ENCODE measurements around the gene COL21A1.
"Not testable (repeated sequence)": the region's sequence is repeated elsewhere in the genome, so short reads cannot be mapped to it uniquely, and the experiment has no call there.

The COL21A1 gene

DNA sequence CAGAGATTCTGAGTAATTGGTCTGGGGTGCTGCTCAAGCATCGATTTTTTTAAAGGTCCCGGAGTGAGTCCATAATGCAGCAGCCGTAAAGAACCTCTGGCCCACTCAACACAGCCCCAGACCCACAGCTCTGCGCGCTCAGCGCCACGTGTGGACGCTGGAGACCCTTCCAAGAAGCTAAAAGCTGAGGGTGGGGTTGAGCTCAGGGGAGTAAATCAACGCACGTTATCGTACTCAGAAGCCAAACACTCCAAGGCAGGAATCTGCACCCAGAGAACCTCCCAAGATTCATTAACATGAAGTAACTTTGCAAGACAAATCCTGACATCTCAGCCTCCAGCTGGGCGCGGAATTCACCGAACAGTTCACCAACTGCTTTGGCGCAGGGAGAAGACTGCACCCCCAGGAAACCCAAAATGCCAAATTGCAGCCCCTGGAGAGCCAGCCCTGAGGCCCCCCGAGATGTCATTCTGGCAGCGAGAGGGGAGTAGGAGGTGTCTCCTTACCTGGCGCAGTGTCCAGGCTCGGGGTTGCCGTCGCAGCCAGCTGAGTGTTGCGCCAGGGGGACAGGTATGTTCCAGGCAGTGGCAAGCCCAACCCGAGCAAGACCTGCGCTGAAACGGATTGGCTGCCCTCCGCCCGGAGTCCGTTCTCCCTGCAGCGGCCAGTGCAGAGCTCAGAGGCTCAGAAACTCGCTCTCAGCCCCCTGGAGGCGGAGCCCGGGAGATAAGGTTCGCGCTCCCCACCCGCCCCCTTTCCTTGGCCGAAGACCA, at the start of gene COL21A1:
TSS of gene COL21A1 (minus strand) at position 700 of the 773 bp plus-strand sequence. CDS start 64,962 bp downstream, outside the sequence.
- DNase-seq, result no peak

DNA sequence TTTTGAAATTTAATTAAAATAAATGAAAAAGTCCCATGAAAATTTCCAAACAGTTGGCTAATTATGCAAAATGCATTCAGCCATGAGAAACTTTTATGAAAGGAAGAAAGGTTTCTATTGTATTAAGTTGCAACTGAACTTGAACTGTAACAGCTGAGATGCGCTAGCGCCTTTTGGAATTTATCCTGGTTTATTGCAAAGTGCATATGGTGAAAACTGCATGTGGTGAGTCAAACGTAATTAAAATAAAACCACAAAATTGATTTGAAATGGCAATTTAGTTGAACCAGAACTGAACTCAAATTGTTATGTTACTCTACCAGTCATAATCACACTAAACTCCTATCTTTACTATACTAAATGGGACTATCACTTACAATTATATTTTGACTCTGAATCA, 46.4 kb upstream of the COL21A1 start:
- no peak for DNase-seq

DNA sequence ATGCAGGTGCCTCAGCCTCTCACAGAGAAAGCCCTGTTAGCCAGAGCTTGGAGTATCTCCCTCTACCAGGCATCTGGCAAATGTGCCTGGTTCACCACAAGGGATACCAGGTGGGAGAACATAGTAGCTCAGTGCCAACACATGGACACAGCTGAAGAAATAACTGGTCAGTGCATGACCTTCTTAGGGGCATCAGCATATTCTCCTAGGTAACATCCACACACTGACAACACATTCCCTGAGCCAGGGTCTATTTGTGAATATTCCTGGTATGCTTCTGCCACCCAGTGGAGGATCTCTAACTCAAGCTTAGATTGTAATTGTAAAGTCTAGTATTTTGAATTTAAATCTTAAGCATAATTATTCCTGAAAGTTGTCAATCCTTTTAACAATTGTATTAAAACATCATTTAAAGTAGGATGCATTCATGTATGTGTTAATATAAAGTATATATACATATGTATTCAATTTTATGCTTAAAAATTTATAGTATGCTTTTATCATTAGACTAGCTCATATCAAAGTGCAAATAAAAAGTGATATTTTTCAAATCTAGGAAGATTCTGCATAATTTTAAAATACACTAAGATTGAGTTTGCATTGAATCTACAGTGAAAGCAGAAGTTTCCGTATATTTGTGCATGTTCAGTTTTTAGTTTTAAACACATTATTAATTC, 45.3 kb upstream of the COL21A1 start:
- peak; percentile 41 for DNase-seq

DNA sequence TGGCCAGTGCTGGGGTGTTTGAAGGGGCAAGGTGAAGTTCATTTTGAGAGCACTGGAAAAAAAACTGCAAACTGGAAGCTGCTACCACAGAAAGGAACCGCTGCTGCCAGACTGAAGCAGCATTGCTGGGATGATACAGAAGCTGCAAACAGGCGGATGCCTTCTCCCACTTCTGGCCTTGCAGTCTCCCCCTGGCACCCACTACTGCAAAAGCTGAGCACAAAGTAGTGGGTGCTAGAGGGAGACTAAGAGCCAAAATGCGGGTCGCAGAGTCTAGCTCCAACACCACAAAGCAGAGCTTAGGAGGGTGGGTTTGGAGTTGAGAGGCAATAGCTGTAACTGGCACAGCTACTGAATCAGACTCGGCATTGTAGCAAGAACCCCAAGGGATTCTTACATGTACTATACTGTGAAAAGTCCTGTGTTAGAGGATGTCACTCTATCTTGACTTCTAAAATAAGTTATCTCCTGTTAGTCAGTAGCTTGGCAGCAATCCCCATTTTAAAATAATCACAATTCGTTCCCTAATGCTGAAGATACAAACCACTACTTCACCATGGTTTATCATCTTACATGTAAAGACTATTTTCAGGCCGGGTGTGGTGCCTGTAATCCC, 44.0 kb upstream of the COL21A1 start:
- no peak for DNase-seq

DNA sequence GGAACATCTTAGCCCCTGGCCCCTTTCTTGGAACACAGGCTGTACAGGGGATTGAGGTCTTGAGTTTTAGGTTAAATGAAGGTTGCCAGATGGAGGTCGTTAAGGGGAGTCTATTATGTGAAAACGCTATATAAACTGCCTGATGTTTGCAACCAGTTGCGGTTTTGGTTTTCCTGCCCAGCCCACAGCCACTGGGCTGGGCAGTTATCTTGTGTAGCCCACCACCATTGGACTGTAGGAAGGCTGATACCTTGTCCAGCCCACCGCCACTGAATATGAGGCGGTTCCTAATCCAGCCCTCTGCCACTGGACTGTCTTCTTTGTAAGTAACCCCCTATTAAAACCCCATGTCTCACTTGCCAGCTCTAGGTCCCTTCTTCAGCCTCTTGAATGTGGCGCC, 42.3 kb upstream of the COL21A1 start:
- no peak for DNase-seq

DNA sequence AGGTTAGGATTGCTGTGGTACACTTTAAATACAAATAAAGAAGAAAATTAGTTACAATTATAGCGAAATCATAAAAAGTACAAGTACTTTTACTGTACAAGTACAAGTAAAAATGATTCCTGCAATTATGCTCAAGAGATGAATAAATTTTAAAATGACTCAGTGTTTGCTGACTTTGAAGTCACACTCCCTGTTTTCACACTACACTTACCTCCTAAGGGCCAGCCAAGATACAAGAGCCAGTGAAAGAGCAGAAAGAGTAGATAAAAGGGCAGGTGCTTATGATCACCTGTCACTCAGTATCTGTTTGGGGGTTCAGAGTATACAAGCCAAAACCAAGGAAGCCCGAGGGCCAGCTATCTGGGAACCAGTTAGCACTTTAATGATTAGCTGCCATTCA, 41.0 kb upstream of the COL21A1 start:
- peak; percentile 95 for DNase-seq

DNA sequence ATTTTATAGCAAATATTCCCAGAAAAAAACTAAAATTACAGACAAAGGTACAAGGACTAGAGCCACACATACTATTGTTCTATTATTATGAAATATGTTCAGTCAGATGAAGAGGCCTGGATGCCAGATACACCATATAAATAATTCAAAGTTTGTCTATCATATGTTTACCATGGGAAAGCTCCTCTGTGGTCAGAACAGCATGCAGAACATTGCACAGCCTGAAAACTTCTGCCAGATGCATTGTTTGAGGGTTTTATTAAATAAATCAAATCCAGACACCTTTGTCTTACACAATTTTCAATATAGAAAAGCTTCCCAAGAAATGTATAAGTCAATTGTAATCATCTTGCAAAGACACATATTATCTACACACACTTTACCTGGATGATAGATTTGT, 35.0 kb upstream of the COL21A1 start:
- no peak for DNase-seq

DNA sequence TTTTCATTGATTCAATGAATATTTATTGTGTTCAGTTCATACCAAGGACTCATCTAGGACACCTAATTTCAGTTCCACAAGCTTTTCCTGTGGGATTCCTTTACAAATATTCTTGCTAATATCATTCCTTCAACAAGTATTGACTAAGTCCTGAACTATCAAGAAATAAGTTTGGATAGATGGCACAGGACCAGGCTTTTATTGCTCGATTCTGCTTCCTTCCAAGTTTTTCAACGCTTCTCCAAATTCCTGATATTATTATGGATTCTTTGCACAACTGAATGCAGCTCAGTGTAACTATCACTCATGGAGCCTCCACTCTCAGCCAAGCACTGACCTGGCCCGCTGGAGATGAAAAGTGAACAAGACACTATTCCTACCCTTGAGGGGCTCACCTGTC, 32.7 kb upstream of the COL21A1 start:
- no peak for DNase-seq

DNA sequence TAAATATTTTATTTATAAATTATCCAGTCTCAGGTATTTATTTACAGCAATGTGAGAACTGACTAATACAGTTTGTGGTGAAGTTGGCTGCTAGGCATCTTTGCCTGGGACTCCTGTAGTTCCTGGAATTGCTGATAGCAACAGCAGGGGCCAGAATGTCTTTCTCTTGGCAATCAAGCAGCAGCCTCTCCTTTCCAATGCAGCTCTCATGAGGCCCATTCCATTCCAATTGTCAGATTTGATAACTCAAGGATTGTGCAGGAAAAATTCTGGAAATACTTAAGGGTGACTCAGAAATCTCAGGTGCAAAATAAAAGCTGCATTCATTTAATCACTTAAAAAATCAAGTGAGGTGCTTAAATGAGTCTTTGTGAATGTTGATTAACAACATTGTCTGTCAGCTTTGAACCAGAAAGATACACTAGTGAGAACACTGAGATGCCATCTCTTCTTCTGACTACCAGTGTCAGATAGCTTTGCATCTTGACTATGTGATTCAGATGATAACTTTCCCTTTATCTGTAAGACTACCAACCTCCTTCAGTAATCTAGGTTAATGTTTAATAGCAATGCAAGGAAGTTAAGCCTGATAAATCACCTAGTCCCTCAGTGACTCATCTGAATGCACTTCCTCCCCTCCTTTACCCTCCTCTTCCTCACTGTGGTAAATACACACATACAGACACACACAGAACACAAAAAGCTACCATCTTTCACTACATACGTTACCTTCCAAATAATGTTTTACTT, 32.1 kb upstream of the COL21A1 start:
- DNase-seq, result no peak

DNA sequence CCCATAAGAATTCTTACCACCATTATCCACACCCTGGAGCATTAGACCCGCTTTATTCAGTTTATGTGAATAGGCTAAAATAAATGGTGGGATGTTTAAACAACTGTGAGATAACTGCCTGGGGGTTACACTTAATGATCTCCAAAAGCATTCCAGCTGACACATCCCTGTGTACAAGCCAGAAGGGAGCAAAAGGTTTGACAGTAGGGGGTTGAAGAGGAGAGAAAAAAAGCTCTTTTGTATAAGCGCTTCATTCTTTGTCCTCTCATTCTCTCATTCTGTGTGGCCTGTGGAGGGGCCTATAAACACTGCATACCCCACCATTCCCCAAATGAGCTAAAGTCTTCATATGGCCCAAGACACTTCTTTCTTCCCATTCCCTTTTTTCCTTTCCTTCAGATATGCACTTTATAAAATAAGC, 30.8 kb upstream of the COL21A1 start:
- DNase-seq, result no peak

DNA sequence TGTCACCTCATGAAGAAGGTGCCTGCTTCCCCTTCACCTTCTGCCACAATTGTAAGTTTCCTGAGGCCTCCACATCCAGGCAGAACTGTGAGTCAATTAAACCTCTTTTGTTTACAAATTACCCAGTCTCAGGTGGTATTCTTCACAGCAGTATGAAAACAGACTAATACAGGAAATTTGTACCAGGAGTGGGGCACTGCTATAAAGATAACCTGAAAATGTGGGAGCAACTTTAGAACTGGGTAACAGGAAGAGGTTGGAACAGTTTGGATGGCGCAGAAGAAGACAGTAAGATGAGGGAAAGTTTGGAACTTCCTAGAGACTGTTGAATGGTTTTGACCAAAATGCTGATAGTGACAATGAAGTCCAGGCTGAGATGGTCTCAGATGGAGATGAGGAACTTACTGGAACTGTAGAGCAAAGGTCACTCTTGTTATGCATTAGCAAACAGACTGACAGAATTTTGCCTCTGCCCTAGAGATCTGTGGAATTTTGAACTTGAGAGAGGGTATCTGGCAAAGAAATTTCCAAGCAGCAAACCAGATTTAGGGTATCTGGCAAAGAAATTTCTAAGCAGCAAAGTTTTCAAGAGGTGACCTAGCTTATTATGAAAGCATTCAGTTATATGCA, 23.5 kb upstream of the COL21A1 start:
- no peak for DNase-seq

DNA sequence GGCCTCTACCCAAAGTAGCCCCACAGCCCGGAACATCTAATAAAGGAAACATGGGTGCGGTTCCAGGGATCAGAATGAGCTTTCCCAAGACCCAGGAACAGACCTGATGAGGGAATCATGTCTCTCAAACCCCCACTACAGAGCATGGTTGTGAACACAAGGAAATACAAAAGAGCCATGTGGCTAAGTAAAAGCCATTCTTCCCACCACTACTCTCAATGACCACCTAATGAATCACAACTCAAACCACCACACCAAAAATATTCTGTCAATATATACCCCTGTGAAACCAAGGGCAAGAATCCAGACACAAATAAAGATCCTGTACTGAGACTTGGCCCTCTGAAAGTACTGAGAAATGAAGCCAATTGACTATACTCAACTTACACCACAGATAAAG, 20.9 kb upstream of the COL21A1 start:
- DNase-seq, result no peak

DNA sequence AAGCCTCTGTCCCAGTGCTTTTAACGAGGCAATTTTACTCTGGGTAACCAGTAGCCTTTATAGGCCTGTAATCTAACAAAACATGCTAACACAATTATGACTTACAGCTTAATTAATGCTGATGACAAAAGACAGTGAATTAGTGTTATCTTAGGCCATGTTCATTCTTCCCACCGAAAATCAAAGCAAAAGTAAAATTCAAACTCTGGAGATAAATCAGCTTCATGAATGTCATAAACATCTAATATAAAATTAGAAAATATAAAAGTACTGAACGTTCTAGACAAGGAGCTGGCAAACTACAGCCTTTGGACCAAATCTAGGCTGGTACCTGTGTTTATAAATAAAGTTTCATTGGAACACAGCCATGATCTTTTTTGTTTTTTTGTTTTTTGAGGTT, 18.6 kb upstream of the COL21A1 start:
- no peak for DNase-seq

DNA sequence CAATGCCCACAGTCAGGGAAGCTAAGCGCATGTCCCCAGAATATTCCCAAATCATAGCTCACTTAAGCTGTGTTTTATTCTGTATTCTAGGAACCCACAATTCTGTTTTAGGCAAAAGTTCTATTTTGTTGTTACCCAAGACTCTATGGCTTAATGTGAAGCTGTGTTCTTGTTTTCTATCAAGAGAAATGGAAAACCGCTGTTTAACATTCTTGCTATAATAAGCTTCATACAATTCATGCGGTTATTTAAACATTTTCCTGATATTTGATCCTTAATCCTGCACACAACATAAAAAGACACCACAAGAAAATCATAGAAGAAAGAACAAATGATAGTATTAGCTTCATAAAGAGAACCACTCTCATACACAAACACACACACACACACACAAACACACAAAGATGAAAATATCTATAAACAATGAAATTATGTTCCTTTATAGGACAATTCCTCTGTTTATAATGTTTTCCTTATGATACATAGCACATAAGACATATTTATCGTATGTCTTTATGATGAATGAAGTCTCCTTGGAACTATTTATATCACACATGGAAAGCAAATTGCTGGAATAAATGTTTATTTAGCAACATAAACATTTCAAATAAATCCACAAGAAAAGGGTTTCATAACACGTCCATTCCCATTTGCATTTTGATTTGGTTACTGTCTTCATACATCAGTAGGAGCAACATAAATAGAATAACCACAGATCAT, 16.4 kb upstream of the COL21A1 start:
- no peak for DNase-seq

DNA sequence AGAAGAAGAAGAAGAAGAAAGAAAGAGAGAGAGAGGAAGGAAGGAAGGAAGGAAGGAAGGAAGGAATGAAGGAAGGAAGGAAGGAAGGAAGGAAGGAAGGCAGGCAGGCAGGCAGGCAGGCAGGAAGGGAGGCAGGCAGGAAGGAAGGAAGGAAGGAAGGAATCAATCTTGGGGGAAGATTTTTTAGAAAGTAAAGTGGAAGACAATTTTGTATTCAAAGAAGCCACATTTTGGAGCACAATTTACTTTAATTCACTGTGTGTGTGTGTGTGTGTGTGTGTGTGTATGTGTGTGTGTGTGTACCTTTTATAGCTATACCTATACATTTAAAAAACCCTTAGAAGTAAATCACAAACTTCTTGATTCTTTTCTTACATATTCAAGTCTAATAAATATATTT, 13.2 kb upstream of the COL21A1 start:
- DNase-seq, result not testable (repeated sequence)

DNA sequence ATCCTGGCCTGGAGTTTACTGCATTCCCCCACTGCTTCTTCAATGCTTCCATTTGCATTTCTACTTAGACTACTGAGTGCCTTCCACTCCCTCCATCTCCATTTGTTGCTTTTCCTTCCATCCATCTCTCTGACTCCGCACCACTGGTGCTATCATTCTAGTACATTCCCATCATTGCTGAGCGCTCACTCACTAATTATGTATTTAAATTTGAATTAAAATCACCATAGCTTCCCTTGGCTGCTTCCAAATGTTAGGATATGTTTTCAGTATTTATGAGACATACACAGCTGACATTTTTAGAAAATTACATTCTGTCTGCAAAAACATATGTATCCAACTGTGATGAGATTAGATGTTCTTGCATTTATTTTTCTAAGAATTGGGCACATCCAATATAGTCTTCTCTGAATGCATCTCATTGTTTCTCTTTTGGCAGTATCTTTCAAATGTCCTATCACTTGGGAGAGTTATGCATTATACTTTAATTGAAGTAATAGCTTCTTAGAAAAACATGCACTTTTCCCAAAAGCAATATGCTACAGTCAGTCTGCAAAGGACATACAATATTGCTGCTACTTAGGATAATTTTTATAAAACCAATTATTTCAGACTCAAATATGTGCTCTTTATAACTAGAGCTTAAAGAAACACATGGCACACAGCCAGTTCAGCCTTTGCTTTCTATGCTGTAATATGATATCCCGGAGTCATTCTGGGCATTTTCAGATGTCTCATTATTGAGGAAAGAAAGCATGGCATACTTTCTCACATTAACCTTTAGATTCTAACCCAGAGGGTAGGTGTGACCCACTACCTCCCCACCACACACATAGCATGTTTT, 12.1 kb upstream of the COL21A1 start:
- peak; percentile 8 for DNase-seq

DNA sequence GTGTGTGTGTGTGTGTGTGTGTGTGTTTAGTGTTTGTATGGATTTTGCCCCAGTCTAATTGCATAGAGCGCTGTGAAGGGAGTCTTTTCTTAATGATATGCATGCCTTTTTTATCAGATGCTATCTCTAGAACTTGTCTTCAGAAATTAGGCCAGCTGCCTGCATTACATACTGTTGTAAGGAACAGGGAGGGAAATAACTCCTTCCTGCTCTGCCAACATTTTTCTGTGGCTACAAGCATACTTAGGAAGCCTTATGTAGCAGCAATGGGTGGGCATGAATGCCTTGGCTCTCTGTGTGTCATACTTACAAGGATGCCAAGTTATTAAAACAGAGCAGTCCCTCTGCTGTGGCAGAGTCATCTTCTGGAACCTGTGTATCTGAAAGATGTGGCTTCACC, 8.0 kb upstream of the COL21A1 start:
- no peak for DNase-seq

DNA sequence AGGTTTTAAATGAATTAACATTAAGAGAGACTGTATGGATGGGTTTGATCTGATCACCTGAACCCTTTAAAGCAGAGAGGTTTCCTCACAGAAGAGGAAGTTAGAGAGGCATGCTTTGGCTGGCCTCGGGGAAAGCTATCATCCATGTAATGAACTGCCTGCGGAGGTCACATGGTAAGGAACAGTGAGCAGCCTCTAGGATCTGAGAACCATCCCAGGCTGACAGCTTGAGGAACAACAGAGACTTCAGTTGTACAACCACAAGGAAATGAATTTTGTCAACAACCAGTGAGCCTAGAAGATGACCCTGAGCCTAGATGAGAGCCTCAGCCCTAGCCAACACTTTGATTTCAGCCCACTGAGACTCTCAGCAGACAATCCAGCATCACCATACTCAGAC, 2.9 kb upstream of the COL21A1 start:
- no peak for DNase-seq

DNA sequence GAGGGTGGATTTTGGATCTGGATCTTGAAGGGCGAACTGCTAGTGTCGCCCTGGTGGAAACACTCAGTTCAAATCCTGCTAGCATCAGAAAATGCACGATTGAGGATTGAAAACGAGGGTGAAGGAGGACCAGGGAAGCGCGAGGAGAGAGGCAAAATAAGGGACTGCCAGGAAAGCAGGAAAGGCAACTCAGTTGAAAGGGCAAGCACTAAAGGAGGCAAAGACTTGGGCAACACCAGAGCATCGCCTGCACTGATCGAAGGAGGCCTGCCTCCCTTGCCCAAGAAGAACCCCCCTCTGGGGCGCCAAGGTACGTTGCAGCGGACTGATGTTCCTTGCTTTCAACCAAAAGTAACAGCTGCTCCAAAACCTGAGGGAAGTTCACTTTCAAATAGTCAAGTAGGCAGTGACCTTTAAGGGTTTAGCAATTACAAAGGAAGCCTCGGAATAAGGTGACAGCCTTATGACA, 308 bp upstream of the COL21A1 start:
- no peak for DNase-seq

DNA sequence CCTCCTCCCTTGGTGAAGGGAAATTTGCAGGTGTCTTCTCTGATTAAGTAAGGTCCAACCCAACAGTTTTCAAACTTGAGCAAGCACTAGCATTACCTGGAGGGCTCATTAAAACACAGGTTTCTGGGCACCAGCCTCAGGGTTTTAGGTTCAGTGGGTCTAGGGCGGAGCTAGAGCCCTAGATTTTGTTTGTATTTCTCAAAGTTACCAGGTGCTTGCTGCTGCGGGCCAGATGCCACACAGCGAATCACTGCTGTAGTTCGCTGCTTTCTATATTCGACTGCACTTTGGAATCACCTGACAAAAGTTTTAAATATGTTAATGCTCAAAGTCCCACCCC, 869 bp downstream of the COL21A1 start:
- peak; percentile 25 for DNase-seq

DNA sequence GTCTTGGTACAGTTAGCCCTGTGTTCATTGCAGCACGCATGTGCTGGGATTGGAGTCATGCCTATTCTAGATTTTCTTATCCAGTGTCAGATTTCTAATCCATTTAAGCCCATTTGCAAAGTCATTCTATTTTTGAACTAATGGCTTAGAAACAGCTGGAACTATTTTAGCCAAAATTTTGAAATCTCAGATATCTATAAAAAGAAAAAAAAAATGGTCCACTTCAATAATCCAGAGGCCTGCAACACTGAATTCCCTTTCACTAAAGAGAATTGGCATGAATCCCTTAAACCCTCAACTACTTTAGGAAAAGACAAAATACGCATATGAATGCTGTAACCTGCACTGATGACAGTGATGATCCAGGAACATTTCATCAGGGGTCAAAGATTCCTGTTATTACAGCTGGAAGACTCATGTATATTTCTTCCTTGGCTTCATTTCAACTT, 1.5 kb downstream of the COL21A1 start:
- no peak for DNase-seq

All from DMS79 (cell line).